ENCODE results near the gene BMP8B.
"Not testable (repeated sequence)": the region's sequence is repeated elsewhere in the genome, so short reads cannot be mapped to it uniquely, and the experiment has no call there.

BMP8B gene

GRCh38 chr1:39808784-39809517, 20.3 kb upstream of the BMP8B start:
- no peak for DNase-seq

GRCh38 chr1:39805385-39805784, 16.7 kb upstream of the BMP8B start:
- no peak for DNase-seq

GRCh38 chr1:39802496-39803260, 14.0 kb upstream of the BMP8B start:
- DNase-seq, result no peak

GRCh38 chr1:39800471-39800835, 11.8 kb upstream of the BMP8B start:
- no peak for DNase-seq

GRCh38 chr1:39799770-39800470, 11.3 kb upstream of the BMP8B start:
- DNase-seq, result peak; percentile 64

GRCh38 chr1:39798859-39799769, 10.4 kb upstream of the BMP8B start:
- peak; percentile 92 for DNase-seq

- no peak for DNase-seq
Observed at GRCh38 chr1:39795651-39796050, 7.0 kb upstream of the BMP8B start.

GRCh38 chr1:39791838-39792237, 3.2 kb upstream of the BMP8B start:
- DNase-seq, result no peak

GRCh38 chr1:39789571-39790110, 976 bp upstream of the BMP8B start:
- no peak for DNase-seq

GRCh38 chr1:39788426-39788757, 273 bp downstream of the BMP8B start:
- DNase-seq, result no peak

- not testable (repeated sequence) for DNase-seq
Observed at GRCh38 chr1:39787964-39788363, 701 bp downstream of the BMP8B start.

GRCh38 chr1:39787468-39787867, 1.2 kb downstream of the BMP8B start:
- no peak for DNase-seq

GRCh38 chr1:39787108-39787375, 1.6 kb downstream of the BMP8B start:
- DNase-seq, result not testable (repeated sequence)

- not testable (repeated sequence) for DNase-seq
Observed at GRCh38 chr1:39786303-39787107, 2.2 kb downstream of the BMP8B start.

- not testable (repeated sequence) for DNase-seq
Observed at GRCh38 chr1:39782685-39783084, 6.0 kb downstream of the BMP8B start.

GRCh38 chr1:39782103-39782502, 6.6 kb downstream of the BMP8B start:
- no peak for DNase-seq

GRCh38 chr1:39781349-39781715, 7.3 kb downstream of the BMP8B start:
- DNase-seq, result no peak

- DNase-seq, result no peak
Observed at GRCh38 chr1:39779821-39780220, 8.8 kb downstream of the BMP8B start.

- no peak for DNase-seq
Observed at GRCh38 chr1:39779137-39779536, 9.5 kb downstream of the BMP8B start.

GRCh38 chr1:39778463-39779099, 10.1 kb downstream of the BMP8B start:
- DNase-seq, result not testable (repeated sequence)

GRCh38 chr1:39777896-39778295, 10.8 kb downstream of the BMP8B start:
- not testable (repeated sequence) for DNase-seq
